K562 (cell line): Measurements from ENCODE around the gene NCOA3. TPM values are rescaled to one million over a fixed set of nuclear protein-coding genes. Genes with fewer than 3 reads are reported as not detected.
A peak's percentile ranks its signal among the peaks of the same experiment; 100 is the strongest.

Source experiments
- ASH1L ChIP-seq: fragments of 450-650 bp; IDR thresholded peaks from 2 replicates; pipeline ENCODE4 v1.6.1; 2018; ENCODE audit warnings: borderline replicate concordance, mild to moderate bottlenecking, low read depth; ENCODE audit not compliant: partially characterized antibody
- FOS ChIP-seq: IDR thresholded peaks from 3 replicates; pipeline ENCODE4 v1.6.1; 2011; ENCODE audit not compliant: insufficient read length; ENCODE audit errors: extremely low read depth
- FOXA3 ChIP-seq, 2 experiments: fragments of 450-650 bp in 1 of 2; sonication (generic) in 1 of 2; formaldehyde crosslinking; IDR thresholded peaks in 1 of 2; conservative IDR thresholded peaks in 1 of 2; 2 replicates each; pipeline versions ENCODE4 v1.4.0 to v1.8.0; 2020 to 2022; ENCODE audit warnings: mild to moderate bottlenecking in 2 of 2, missing genetic modification reagents in 1 of 2
- NFYB ChIP-seq: IDR thresholded peaks from 2 replicates; pipeline ENCODE4 v1.6.1; 2011; ENCODE audit warnings: mild to moderate bottlenecking, moderate library complexity; ENCODE audit not compliant: insufficient read length; ENCODE audit errors: extremely low read depth
- RBM17 ChIP-seq: fragments of 200-400 bp; formaldehyde crosslinking; IDR thresholded peaks from 2 replicates; pipeline ENCODE4 v1.6.1; 2017; ENCODE audit warnings: low read depth, mild to moderate bottlenecking, low read length, borderline replicate concordance
- SNIP1 ChIP-seq: fragments of 450-650 bp; IDR thresholded peaks from 2 replicates; pipeline ENCODE4 v1.7.1; 2017; ENCODE audit warnings: low read depth, mild to moderate bottlenecking
- ZNF347 ChIP-seq: fragments of 450-650 bp; formaldehyde crosslinking; IDR thresholded peaks from 2 replicates; pipeline ENCODE4 v1.4.0; 2020; ENCODE audit warnings: low read depth, mild to moderate bottlenecking, moderate library complexity
- ZNF561 ChIP-seq: fragments of 450-650 bp; formaldehyde crosslinking; conservative IDR thresholded peaks from 2 replicates; pipeline ENCODE4 v1.4.0; 2020; ENCODE audit warnings: mild to moderate bottlenecking, moderate library complexity
- polyA plus RNA-seq, 8 experiments: library from polyadenylated mRNA; depleted of rRNA in 4 of 8; stranded (reverse) in 5 of 8; unstranded in 3 of 8; fragments of >200 nt; fragmentation: Nextera tagmentation in 2 of 8; fragmentation: Illumina TruSeq in 1 of 8; extraction: Ambion mirVana in 2 of 8; extraction: Trizol in 1 of 8; gene quantifications; 2 replicates each; pipeline versions ENCODE4 v1.2.1 to v1.2.3, GENCODE V29; 2011 to 2014; ENCODE audit warnings: inconsistent platforms in 1 of 8, missing spikeins in 1 of 8
- total RNA-seq, 7 experiments: library from RNA; depleted of rRNA in 6 of 7; stranded (reverse); fragments of >200 nt in 6 of 7; fragmentation: Illumina TruSeq in 2 of 7; extraction: Trizol in 2 of 7; gene quantifications; 2 replicates each; pipeline versions ENCODE4 v1.2.1 to v1.2.3, GENCODE V29; 2011 to 2021; ENCODE audit warnings: low replicate concordance in 1 of 7
- TF ChIP-seq, protein P1 (sequence below): fragments of 450-650 bp; IDR thresholded peaks from 2 replicates; pipeline ENCODE4 v1.6.1; 2016; ENCODE audit warnings: mild to moderate bottlenecking, moderate library complexity
- TF ChIP-seq, protein P2 (sequence below), 2 experiments: fragments of 450-650 bp; IDR thresholded peaks; 2 replicates each; pipeline ENCODE4 v1.6.1; 2016
- TF ChIP-seq, protein P3 (sequence below): fragments of 150-350 bp; IDR thresholded peaks from 2 replicates; pipeline ENCODE4 v1.6.1; 2014; ENCODE audit warnings: low read depth, mild to moderate bottlenecking, low read length, borderline replicate concordance

Gene NCOA3
- total and polyA plus RNA-seq, 9 of the 15 experiments (the other 6 are each of a cell fraction or from before 2014, with no cell fraction given) = 3.2 to 24.3 (median 14.4) TPM

DNA sequence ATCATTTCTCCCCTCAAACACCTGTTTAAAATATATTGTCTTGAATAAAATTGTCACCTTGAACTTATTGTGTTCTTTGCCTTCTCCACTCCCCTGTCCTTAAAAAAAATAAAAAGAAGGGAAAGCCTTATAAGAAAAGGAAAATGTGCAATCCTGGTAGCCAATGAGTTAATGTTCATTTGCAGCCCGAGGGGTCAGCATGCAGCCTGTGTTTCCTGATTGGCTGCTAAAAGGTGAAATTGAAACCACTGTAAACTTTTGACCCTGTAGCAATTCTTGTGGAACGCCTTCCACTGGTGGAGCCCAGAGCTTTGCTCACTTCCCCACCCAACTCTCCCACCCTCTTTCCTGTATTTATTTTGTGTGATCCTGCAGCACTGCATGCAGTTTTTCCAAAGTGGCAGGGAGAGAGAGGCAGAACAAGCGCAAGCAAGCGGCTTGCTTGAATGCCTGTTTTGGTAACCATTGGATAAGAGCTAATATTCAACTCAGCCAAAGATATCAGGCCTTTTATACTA lies 74.9 kb downstream of the NCOA3 start (continued):
- TF ChIP-seq, protein P1, sequence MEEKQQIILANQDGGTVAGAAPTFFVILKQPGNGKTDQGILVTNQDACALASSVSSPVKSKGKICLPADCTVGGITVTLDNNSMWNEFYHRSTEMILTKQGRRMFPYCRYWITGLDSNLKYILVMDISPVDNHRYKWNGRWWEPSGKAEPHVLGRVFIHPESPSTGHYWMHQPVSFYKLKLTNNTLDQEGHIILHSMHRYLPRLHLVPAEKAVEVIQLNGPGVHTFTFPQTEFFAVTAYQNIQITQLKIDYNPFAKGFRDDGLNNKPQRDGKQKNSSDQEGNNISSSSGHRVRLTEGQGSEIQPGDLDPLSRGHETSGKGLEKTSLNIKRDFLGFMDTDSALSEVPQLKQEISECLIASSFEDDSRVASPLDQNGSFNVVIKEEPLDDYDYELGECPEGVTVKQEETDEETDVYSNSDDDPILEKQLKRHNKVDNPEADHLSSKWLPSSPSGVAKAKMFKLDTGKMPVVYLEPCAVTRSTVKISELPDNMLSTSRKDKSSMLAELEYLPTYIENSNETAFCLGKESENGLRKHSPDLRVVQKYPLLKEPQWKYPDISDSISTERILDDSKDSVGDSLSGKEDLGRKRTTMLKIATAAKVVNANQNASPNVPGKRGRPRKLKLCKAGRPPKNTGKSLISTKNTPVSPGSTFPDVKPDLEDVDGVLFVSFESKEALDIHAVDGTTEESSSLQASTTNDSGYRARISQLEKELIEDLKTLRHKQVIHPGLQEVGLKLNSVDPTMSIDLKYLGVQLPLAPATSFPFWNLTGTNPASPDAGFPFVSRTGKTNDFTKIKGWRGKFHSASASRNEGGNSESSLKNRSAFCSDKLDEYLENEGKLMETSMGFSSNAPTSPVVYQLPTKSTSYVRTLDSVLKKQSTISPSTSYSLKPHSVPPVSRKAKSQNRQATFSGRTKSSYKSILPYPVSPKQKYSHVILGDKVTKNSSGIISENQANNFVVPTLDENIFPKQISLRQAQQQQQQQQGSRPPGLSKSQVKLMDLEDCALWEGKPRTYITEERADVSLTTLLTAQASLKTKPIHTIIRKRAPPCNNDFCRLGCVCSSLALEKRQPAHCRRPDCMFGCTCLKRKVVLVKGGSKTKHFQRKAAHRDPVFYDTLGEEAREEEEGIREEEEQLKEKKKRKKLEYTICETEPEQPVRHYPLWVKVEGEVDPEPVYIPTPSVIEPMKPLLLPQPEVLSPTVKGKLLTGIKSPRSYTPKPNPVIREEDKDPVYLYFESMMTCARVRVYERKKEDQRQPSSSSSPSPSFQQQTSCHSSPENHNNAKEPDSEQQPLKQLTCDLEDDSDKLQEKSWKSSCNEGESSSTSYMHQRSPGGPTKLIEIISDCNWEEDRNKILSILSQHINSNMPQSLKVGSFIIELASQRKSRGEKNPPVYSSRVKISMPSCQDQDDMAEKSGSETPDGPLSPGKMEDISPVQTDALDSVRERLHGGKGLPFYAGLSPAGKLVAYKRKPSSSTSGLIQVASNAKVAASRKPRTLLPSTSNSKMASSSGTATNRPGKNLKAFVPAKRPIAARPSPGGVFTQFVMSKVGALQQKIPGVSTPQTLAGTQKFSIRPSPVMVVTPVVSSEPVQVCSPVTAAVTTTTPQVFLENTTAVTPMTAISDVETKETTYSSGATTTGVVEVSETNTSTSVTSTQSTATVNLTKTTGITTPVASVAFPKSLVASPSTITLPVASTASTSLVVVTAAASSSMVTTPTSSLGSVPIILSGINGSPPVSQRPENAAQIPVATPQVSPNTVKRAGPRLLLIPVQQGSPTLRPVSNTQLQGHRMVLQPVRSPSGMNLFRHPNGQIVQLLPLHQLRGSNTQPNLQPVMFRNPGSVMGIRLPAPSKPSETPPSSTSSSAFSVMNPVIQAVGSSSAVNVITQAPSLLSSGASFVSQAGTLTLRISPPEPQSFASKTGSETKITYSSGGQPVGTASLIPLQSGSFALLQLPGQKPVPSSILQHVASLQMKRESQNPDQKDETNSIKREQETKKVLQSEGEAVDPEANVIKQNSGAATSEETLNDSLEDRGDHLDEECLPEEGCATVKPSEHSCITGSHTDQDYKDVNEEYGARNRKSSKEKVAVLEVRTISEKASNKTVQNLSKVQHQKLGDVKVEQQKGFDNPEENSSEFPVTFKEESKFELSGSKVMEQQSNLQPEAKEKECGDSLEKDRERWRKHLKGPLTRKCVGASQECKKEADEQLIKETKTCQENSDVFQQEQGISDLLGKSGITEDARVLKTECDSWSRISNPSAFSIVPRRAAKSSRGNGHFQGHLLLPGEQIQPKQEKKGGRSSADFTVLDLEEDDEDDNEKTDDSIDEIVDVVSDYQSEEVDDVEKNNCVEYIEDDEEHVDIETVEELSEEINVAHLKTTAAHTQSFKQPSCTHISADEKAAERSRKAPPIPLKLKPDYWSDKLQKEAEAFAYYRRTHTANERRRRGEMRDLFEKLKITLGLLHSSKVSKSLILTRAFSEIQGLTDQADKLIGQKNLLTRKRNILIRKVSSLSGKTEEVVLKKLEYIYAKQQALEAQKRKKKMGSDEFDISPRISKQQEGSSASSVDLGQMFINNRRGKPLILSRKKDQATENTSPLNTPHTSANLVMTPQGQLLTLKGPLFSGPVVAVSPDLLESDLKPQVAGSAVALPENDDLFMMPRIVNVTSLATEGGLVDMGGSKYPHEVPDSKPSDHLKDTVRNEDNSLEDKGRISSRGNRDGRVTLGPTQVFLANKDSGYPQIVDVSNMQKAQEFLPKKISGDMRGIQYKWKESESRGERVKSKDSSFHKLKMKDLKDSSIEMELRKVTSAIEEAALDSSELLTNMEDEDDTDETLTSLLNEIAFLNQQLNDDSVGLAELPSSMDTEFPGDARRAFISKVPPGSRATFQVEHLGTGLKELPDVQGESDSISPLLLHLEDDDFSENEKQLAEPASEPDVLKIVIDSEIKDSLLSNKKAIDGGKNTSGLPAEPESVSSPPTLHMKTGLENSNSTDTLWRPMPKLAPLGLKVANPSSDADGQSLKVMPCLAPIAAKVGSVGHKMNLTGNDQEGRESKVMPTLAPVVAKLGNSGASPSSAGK = peak; percentile 89
- TF ChIP-seq FOXA3 (CRISPR knock-in tag; conservative IDR thresholded peaks at IDR 0.05 in 1 of 2, IDR thresholded peaks at IDR 0.05 in 1 of 2) (no peak), RBM17 (no peak), NFYB (peak; percentile 93), SNIP1 (no peak), ASH1L (no peak), ZNF347 (CRISPR knock-in tag) (no peak), FOS (peak; percentile 52), ZNF561 (CRISPR knock-in tag) (no peak)
- TF ChIP-seq, protein P2, sequence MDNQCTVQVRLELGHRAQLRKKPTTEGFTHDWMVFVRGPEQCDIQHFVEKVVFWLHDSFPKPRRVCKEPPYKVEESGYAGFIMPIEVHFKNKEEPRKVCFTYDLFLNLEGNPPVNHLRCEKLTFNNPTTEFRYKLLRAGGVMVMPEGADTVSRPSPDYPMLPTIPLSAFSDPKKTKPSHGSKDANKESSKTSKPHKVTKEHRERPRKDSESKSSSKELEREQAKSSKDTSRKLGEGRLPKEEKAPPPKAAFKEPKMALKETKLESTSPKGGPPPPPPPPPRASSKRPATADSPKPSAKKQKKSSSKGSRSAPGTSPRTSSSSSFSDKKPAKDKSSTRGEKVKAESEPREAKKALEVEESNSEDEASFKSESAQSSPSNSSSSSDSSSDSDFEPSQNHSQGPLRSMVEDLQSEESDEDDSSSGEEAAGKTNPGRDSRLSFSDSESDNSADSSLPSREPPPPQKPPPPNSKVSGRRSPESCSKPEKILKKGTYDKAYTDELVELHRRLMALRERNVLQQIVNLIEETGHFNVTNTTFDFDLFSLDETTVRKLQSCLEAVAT (IDR thresholded peaks at IDR 0.05) = no peak
- TF ChIP-seq, protein P3, sequence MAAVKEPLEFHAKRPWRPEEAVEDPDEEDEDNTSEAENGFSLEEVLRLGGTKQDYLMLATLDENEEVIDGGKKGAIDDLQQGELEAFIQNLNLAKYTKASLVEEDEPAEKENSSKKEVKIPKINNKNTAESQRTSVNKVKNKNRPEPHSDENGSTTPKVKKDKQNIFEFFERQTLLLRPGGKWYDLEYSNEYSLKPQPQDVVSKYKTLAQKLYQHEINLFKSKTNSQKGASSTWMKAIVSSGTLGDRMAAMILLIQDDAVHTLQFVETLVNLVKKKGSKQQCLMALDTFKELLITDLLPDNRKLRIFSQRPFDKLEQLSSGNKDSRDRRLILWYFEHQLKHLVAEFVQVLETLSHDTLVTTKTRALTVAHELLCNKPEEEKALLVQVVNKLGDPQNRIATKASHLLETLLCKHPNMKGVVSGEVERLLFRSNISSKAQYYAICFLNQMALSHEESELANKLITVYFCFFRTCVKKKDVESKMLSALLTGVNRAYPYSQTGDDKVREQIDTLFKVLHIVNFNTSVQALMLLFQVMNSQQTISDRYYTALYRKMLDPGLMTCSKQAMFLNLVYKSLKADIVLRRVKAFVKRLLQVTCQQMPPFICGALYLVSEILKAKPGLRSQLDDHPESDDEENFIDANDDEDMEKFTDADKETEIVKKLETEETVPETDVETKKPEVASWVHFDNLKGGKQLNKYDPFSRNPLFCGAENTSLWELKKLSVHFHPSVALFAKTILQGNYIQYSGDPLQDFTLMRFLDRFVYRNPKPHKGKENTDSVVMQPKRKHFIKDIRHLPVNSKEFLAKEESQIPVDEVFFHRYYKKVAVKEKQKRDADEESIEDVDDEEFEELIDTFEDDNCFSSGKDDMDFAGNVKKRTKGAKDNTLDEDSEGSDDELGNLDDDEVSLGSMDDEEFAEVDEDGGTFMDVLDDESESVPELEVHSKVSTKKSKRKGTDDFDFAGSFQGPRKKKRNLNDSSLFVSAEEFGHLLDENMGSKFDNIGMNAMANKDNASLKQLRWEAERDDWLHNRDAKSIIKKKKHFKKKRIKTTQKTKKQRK = no peak
